Measurements from ENCODE around the gene SYNE3.

DNA sequence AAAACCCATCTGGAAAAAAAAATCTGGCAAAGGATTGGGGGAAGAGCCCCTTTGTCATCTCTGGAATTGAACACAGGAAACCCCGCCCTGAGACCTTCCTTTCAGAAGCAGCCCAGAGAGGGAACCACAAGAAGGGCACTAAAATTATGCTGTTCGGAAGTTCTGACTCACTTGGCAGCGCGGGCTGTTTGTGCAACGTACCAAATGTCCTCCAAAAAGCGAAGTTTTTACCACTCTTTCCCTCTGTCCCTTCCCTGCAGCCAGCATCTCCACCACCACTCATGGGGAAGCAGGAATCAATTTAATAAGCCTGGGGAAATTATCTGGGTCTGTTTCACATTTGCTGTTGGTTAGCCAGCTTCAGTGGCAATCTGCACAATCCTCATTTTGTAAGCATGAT, 3.2 kb upstream of the SYNE3 start:
- TF ChIP-seq, protein P1, sequence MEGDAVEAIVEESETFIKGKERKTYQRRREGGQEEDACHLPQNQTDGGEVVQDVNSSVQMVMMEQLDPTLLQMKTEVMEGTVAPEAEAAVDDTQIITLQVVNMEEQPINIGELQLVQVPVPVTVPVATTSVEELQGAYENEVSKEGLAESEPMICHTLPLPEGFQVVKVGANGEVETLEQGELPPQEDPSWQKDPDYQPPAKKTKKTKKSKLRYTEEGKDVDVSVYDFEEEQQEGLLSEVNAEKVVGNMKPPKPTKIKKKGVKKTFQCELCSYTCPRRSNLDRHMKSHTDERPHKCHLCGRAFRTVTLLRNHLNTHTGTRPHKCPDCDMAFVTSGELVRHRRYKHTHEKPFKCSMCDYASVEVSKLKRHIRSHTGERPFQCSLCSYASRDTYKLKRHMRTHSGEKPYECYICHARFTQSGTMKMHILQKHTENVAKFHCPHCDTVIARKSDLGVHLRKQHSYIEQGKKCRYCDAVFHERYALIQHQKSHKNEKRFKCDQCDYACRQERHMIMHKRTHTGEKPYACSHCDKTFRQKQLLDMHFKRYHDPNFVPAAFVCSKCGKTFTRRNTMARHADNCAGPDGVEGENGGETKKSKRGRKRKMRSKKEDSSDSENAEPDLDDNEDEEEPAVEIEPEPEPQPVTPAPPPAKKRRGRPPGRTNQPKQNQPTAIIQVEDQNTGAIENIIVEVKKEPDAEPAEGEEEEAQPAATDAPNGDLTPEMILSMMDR (IDR thresholded peaks at IDR 0.05) = no peak
- TF ChIP-seq POLR2A (IDR thresholded peaks at IDR 0.05) = no peak
